Activated CD8-positive, alpha-beta memory T cell treated with anti-CD3 and anti-CD28 coated beads, Interleukin-2, amount 50 U/mL, for 48 hours (primary cell): Measurements from ENCODE around the gene TSPY1.
"Not testable (repeated sequence)": the region's sequence is repeated elsewhere in the genome, so short reads cannot be mapped to it uniquely, and the experiment has no call there.

Experiments
- DNase-seq: peaks from one replicate; pipeline ENCODE4 v3.0.0-alpha.2; 2020

Gene TSPY1

GRCh38 chrY:9466655-9467054, at the start of gene TSPY1:
TSPY1 (plus strand) TSS chrY:9466955; CDS start chrY:9467001, 46 bp downstream.
- not testable (repeated sequence) for DNase-seq

GRCh38 chrY:9486967-9487366, 20.2 kb downstream of the TSPY1 start, which contains the start of gene TSPY9:
TSPY9 (plus strand) TSS chrY:9487267; CDS start chrY:9487313, 46 bp downstream.
- not testable (repeated sequence) for DNase-seq

GRCh38 chrY:9504396-9504795, 37.6 kb downstream of the TSPY1 start:
- DNase-seq = not testable (repeated sequence)

GRCh38 chrY:9516287-9516686, 49.5 kb downstream of the TSPY1 start:
- peak; percentile 30 for DNase-seq
